ENCODE measurements around the gene TCEAL1.

Gene TCEAL1

DNA sequence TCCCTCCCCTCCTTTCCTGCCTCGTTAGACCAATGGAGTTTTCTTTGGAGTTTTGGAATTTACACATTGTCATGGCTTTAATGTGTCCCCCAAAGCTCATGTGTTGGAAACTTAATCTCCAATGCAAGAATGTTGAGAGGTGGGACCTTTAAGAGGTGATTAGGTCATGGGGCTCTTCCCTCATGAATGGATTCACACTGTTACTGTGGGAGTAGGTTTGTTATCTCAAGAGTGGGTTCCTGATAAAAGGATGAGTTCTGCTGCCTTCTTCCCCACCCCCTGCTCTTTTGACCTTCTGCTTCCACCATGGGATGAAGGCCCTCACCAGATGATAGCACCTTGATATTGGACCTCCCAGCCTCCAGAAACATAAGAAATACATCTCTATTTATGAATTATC lies 41.0 kb downstream of the TCEAL1 start:
- no peak overlapping the region for H3K4me3 ChIP-seq (ENCODE audit: low read depth, low read length)
- no peak for DNase-seq (ENCODE audit: low read depth)

DNA sequence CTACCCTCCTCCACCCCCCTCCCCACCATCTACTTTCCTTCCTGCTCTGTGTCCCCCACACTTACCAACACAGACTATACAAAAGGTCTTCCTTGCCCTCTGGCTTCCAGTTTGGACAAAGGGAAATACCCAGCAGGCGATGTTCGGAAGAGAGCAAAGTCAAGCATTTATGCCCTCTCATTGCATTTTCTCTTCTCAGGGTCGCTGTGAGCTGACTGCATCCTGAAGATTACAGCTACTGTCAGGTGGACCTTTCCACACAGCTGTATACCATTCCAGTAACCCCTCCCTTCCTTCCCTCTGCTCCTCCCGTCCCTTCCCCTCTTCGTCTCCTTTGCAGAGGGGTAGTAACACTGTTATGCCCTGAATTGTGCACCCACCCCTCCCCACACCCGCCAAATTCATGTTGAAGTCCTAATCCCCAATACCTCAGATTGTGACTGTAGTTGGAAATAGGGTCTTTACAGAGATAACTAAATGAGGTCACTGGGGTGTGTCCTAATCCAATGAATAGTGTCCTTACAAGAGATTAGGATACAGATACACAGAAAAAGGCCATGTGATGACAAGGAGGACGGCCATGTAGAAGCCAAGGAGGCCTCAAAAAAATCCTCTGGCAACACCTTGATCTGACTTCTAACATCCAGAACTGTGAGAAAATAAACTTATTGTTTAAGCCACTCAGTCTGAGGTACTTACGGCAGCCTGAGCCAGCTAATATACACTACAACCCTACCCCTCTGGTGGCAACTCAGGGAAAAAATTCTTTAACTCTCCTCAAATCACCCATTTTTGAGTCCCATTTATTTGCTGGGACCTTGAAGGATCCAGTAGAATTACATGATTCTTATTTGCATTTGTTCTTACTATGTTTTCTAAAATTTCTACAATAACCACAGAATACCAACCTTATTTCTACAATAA lies 46.0 kb downstream of the TCEAL1 start:
- DNase-seq (ENCODE audit: low read depth), result no peak
- H3K4me3 ChIP-seq (ENCODE audit: low read depth, low read length), result no peak overlapping the region

DNA sequence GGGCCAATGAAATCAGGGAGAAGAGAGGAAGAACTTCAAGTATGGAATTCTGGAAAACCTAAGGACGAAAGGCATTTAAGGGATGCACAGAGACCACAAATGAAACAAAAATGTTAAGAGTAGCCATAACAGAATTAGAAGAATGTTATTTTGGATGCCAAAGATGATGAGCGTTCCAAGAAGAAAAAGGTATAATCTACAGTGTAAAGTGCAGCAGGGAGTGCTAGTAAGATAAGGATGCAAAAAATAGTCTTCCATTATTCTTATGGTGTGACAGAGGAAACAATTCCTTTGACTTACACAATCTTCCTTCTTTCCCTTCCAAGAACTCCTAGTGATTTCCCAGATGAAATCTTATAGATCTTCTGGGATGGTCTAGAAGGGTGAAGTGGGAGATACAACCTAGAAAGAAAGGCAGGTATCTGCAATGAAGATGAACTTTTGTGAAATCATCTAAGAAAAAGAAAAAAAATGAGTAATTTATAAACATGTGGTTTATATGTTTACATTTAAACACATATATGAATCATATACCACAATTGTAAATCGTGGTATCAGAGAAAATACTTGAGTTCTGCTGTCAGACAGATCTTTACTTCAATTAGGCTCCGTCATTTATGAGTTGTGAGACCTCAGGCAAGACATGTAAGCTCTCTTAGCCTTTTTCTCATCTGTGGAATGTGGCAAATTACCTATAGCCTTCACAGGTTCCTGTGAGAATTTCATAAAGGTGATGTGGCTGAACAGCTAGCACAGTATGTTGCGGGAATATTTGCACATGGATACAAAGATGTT lies 49.6 kb downstream of the TCEAL1 start:
- no peak for DNase-seq (ENCODE audit: low read depth)
- no peak overlapping the region for H3K4me3 ChIP-seq (ENCODE audit: low read depth, low read length)

Data from skeletal muscle cell (primary cell).